ENCODE data around the gene DDX11. TPM values are rescaled to one million over a fixed set of nuclear protein-coding genes. Genes with fewer than 3 reads are reported as not detected.
"Not testable (repeated sequence)": the region's sequence is repeated elsewhere in the genome, so short reads cannot be mapped to it uniquely, and the experiment has no call there.

The DDX11 gene
- total RNA-seq, 1 donor: 17.0 TPM

DNA sequence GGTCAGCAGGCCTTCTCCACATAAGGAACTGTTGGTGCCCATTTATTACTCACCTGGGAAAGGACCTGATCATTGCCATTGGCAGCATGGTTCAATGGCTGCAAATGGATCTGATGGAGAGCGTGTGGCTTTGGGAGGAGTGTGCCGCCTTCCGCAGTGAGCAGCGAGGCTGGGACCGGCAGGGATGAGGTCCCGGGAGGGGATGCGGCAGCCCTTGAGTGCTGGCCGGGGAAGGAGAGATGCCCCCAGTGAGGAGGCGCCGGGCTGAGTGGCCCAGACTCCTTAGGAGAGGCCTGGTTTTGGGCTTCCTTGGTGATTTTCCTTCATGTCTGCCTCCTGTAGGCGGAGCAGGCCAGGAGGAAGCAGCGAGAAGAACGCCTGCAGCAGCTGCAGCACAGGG lies 10.6 kb downstream of the DDX11 start:
- not testable (repeated sequence) for H3K4me3 ChIP-seq (ENCODE audit: low read depth, low read length); DNase-seq (ENCODE audit: low read depth)

DNA sequence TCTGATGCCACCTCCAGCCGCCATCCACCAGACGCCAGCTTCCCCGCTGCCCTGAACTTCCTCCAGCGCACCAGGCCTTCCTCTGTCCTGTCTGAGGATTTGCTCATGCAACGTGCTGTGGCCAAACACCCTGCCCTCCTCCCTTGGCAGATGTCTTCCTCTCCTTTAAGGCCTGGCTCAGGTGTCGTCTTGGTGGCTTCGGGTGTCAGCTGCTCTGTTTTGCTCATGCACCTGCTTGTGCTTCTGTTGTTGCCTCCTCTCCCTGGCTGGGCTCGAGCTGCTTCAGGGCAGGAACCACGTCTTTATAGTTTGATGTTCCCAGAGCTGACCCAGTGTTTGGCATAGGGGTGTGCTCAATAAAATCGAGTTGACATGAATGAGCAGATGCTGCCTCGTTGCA lies 12.4 kb downstream of the DDX11 start:
- DNase-seq (ENCODE audit: low read depth); H3K4me3 ChIP-seq (ENCODE audit: low read depth, low read length): not testable (repeated sequence)

DNA sequence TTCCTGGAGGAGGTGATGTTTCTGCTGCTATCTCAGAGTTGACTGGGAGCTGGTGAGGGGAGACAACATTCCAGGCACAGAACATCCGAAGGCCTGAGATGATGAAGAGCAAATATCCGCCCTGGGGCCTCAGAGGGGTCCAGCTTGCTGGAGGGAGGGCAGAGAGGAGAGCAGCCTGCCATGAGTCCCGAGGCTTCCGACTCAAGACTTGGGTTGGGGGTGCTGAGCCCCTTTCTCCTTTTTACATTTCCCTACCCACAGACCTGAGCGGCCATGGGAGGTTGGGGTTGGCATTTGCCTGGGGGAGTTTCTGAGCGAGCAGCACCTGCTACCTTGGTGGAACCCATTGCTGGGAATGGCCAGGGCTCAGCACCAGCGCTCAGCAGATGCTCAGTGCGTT lies 13.8 kb downstream of the DDX11 start:
- not testable (repeated sequence) for DNase-seq (ENCODE audit: low read depth)

DNA sequence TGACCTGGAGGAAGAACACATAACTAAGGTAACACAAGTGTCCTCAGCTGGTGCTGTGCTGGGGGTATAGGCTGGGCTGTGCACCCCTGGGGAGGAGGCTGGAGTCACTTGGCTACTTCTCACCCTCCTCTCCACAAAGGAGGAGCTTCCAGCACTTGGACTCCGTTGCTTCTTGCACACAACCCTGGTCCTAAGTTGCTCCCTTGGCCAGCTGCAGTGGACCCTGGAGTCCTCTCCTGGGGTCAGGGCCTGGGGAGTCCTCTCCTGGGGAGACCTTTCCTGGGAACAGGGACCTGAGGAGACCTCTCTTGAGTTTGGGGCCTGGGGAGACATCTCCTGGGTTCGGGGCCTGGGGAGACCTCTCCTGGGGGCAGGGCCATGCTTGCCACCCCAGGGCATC lies 14.3 kb downstream of the DDX11 start:
- DNase-seq (ENCODE audit: low read depth); H3K4me3 ChIP-seq (ENCODE audit: low read depth, low read length): not testable (repeated sequence)

More for the DNA sequence above, 13.8 kb downstream of the DDX11 start:
- H3K4me3 ChIP-seq (ENCODE audit: low read depth, low read length): not testable (repeated sequence)

DNA sequence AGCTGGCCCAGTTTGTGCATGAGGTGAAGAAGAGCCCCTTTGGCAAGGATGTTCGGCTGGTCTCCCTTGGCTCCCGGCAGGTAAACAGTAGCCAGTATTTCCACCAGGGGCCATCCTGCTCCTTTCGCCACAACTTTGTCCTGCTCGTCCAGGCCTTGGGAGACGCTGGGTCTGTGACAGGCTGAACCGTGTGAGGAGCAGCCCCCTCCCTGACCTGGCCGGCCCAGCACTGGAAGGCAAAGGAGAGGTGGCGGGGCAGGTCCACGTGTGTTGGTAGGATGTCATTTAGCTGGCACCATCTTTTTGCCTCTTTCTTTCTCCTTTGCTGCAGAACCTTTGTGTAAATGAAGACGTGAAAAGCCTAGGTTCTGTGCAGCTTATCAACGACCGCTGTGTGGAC lies 15.4 kb downstream of the DDX11 start:
- DNase-seq (ENCODE audit: low read depth): no peak
- TF ChIP-seq, protein P1, sequence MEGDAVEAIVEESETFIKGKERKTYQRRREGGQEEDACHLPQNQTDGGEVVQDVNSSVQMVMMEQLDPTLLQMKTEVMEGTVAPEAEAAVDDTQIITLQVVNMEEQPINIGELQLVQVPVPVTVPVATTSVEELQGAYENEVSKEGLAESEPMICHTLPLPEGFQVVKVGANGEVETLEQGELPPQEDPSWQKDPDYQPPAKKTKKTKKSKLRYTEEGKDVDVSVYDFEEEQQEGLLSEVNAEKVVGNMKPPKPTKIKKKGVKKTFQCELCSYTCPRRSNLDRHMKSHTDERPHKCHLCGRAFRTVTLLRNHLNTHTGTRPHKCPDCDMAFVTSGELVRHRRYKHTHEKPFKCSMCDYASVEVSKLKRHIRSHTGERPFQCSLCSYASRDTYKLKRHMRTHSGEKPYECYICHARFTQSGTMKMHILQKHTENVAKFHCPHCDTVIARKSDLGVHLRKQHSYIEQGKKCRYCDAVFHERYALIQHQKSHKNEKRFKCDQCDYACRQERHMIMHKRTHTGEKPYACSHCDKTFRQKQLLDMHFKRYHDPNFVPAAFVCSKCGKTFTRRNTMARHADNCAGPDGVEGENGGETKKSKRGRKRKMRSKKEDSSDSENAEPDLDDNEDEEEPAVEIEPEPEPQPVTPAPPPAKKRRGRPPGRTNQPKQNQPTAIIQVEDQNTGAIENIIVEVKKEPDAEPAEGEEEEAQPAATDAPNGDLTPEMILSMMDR (IDR thresholded peaks at IDR 0.05; ENCODE audit: insufficient read depth, low read length): no peak
- H3K4me3 ChIP-seq (ENCODE audit: low read depth, low read length): no peak overlapping the region

DNA sequence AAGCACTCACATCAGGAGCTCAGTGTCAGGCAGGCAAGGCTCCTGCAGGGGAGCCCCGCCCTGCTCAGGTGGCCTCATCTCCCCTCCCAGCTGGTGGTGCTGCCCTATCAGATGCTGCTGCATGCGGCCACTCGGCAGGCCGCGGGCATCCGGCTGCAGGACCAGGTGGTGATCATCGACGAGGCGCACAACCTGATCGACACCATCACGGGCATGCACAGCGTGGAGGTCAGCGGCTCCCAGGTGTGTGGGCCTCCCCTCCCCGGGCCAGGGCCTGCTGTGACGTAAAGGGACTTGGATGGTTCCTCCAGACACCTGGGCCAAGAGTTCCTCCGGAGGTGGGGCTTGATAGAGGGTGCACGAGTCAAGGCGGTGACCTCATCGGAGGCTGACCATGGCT lies 18.0 kb downstream of the DDX11 start:
- not testable (repeated sequence) for DNase-seq (ENCODE audit: low read depth); H3K4me3 ChIP-seq (ENCODE audit: low read depth, low read length)

DNA sequence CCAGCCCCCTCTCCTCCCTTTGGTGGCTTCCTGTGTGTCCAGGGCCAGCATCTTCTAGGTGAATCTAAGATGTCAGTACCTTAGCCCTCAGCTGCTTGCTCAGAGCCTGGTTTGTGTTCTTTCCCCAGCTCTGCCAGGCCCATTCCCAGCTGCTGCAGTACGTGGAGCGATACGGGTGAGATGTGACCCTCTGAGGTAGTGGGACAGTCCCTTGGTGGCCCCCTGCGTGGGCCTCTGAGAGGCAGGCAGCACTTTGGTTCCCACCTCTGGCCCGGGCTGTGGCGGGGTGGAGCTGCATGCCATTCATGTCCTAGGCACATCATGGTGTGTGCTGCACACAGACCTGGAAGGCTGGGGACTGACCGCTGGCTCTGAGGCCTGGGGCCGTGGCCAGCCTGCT lies 19.1 kb downstream of the DDX11 start:
- not testable (repeated sequence) for H3K4me3 ChIP-seq (ENCODE audit: low read depth, low read length); DNase-seq (ENCODE audit: low read depth)

DNA sequence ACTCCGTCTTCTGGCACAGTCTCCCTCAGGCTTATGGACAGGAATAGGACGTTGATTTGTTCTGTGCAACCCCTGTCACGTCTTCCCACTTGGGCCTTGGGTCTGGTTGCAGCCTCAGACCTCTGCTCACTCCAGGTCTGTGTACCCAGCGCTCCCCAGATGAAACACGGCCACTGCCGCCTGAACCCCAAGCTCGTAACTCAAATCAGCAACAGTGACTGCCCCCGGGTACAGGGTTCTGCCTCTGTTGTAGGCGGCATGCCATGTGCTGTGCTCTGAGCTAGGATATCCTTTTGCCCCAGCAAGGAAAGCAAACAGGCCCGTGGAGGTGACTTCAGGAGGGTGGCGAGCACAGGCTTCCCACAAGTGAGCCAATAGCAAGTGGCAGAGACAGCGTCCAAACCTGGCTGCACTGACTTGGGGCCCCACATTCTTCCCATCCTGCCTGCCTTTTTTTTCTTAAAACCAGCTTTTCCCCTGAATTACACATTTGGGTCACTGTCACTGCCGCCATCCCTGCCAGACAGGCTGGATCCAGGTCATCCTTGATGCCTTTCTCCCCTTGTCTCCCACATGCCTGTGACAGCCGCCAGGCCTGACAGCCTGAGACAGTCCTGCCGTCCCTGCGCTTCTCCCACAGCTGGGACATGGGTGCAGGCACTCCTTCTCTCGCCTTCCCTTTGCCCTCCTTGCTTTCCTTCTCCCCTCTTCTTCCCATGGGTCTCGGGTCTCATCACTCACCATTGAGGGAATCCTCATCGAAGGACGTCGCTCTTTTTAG lies 21.6 kb downstream of the DDX11 start:
- H3K4me3 ChIP-seq (ENCODE audit: low read depth, low read length); DNase-seq (ENCODE audit: low read depth): not testable (repeated sequence)

DNA sequence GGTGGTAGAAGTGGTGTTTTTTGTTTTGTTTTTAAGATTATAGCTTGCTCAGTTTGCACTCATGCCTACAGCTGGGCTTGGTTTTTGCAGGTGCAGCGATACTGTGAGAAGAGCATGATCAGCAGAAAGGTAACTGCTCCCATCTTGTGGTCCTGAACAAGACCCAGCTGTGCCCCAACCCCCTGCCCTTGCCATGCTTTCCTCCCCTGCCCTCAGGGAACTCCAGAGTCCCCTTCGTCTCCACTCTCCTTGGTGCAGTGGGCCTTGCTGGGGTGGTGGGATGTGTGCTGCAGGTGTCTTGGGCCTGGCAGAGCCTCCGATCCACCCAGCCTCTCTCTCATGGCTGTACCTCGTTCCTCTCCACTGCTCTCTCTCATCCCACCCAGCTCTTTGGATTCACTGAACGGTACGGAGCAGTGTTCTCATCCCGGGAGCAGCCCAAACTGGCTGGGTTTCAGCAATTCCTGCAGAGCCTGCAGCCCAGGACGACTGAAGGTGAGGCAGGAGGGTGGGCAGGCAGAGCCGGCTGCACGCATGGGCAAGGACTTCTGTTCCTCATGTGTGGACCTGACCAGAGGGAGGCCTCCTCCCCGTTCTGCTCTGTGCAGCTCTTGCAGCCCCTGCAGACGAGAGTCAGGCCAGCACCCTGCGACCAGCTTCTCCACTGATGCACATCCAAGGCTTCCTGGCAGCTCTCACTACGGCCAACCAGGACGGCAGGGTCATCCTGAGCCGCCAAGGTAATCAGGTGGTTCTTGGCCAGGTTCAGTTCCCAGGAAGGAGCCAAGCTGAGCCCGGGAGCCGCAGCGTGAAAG lies 22.8 kb downstream of the DDX11 start:
- H3K4me3 ChIP-seq (ENCODE audit: low read depth, low read length); DNase-seq (ENCODE audit: low read depth): not testable (repeated sequence)

DNA sequence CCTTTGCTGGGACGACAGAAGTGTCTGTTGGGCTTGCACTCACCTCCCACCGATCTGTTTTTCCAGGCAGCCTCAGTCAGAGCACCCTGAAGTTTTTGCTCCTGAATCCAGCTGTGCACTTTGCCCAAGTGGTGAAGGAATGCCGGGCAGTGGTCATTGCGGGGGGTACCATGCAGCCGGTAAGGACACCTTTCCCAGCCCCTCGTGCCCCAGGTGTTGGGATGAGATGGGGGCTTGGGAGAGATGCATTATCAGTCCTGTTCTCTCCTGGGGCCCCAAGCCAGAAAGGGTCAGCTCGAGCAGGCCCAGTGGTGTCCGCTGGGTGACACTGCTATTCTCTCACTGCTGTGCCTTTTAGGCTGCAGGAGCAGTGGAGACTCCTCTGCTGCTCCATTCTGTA lies 24.2 kb downstream of the DDX11 start:
- not testable (repeated sequence) for H3K4me3 ChIP-seq (ENCODE audit: low read depth, low read length); DNase-seq (ENCODE audit: low read depth)

DNA sequence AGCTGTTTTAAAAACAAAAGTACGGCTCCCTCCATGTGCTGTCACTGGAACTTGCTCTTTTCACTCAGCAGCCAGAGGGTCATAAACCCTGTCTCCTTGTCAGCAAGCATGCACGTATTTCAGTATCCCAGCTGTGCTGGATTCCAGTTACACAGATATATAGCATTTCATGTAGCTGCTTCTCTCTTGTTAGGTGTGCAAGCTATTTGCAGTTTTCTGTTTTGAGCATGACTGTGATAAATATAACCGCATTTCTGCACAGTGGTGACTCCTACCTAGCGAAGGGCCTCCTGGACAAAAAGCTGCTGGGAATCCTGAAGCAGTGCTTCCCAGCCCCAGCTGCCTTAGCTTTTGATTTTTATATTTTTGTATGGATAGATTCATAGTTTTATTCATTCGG lies 24.7 kb downstream of the DDX11 start:
- H3K4me3 ChIP-seq (ENCODE audit: low read depth, low read length); DNase-seq (ENCODE audit: low read depth): not testable (repeated sequence)

DNA sequence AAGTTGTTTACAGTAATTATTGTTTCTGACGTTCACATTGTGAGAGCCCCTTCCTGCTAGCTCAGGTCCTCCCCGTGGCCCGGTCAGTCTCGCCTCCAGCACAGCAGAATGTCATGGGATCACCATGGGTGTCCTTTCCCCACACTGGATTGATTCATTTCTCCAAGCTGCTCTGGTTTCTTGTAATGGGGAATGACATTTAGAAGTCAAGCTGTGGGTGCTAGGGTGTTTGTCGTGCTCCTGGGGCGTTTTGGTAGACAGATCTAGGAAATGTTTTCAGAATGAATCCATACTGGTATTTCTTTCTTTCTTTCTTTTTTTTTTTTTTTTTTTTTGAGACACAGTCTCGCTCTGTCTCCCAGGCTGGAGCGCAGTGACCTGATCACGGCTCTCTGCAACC lies 25.1 kb downstream of the DDX11 start:
- H3K4me3 ChIP-seq (ENCODE audit: low read depth, low read length); DNase-seq (ENCODE audit: low read depth): not testable (repeated sequence)

DNA sequence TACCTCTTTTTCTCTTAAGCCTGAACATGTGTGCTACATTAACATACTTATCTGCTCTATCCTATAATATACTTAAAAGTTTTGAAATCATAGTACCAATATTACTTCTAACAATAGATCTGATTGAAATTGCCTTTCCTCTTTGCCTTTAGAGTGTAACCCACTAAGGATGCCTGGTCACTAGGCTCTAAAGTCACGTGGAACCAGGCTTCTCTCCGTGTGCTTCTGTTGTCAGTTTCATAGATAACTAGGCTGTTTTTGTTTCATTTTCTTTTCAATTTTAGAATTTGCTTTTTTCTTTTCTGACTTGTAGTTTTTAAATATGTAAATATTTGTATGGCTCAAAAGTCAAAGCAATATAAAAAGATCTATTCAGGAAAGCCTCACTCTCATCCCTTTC lies 25.8 kb downstream of the DDX11 start:
- not testable (repeated sequence) for H3K4me3 ChIP-seq (ENCODE audit: low read depth, low read length); DNase-seq (ENCODE audit: low read depth)

DNA sequence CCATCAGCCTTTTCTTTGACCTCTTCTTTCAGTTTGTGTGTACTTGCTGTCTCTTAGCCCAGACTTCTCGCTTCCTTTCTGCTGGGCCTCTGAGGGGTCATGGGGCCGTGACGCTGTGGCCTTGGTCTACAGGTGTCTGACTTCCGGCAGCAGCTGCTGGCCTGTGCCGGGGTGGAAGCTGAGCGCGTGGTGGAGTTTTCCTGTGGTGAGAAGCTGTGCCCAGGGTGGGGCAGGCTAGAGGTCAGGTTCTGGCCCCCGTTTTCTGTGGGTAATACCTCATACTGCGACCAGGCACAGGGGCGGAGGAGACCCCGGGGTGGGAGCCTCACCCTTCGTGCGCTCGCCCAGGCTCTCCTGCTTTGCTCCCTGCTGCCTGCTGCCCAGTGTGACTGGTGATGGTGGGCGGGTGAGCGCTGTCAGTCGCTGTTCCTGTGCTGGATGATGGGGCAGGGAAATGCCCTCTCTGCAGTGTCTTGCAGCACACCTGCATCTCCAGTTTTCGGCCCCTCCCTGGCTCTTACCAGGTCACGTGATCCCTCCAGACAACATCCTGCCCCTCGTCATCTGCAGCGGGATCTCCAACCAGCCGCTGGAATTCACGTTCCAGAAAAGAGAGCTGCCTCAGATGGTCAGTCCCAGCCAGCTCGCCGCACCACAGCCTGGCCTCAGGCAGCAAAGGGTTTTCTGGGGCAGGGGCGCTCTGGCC lies 27.0 kb downstream of the DDX11 start:
- not testable (repeated sequence) for H3K4me3 ChIP-seq (ENCODE audit: low read depth, low read length); DNase-seq (ENCODE audit: low read depth)

DNA sequence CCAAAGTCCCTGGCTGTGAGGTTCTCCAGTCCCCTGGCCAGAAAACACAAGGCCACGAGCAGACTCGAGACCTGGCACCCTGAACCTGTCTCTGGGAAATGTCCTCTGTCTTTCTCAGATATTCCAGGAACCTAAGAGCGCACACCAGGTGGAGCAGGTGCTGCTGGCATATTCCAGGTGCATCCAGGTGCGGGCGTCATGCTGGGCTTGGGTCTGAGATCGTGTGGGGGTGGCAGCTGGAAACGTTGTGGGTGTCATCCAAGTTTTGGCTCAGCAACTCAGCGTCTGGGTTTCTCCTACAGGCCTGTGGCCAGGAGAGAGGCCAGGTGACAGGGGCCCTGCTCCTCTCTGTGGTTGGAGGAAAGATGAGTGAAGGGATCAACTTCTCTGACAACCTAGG lies 28.5 kb downstream of the DDX11 start:
- not testable (repeated sequence) for H3K4me3 ChIP-seq (ENCODE audit: low read depth, low read length)

DNA sequence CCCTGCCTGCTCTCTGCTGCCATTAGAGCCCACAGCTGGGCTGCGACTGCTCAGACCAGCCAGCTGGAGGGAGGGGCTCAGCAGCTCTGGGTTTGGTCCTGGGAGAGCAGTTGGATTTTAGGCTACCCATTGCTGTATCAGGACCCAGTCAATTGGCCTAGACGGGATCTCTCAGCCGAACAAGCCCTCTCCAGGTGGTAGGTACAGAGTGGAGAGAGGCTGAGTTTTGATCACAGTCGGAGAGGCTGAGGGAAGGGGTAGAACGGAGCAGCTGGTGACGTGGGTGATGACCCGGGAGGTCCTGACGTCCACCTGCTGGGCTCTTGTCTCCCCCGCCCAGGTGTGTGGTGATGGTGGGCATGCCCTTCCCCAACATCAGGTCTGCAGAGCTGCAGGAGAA lies 28.9 kb downstream of the DDX11 start:
- not testable (repeated sequence) for DNase-seq (ENCODE audit: low read depth); H3K4me3 ChIP-seq (ENCODE audit: low read depth, low read length)

More for the DNA sequence above, 28.5 kb downstream of the DDX11 start:
- not testable (repeated sequence) for DNase-seq (ENCODE audit: low read depth)

DNA sequence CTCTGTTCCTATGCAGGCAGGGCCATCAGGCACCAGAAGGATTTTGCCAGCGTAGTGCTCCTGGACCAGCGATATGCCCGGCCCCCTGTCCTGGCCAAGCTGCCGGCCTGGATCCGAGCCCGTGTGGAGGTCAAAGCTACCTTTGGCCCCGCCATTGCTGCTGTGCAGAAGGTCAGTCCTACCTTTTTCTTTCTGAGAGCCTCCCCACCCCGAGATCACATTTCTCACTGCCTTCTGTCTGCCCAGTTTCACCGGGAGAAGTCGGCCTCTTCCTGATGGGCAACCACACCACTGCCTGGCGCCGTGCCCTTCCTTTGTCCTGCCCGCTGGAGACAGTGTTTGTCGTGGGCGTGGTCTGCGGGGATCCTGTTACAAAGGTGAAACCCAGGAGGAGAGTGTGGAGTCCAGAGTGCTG lies 29.9 kb downstream of the DDX11 start:
- DNase-seq (ENCODE audit: low read depth); H3K4me3 ChIP-seq (ENCODE audit: low read depth, low read length): not testable (repeated sequence)

DNA sequence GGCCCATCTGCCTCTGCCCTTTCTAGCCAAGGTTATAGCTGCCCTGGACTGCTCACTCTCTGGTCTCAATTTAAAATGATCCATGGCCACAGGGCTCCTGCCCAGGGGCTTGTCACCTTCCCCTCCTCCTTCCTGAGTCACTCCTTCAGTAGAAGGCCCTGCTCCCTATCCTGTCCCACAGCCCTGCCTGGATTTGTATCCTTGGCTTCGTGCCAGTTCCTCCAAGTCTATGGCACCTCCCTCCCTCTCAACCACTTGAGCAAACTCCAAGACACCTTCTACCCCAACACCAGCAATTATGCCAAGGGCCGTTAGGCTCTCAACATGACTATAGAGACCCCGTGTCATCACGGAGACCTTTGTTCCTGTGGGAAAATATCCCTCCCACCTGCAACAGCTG lies 30.6 kb downstream of the DDX11 start:
- DNase-seq (ENCODE audit: low read depth): not testable (repeated sequence)

More for the DNA sequence above, 30.6 kb downstream of the DDX11 start:
- H3K4me3 ChIP-seq (ENCODE audit: low read depth, low read length): not testable (repeated sequence)

Data from fibroblast of the aortic adventitia (primary cell).